GM19023 (cell line): ENCODE data around the gene NFS1.

Experiments
- ATAC-seq: cut with Tn5 transposase; IDR thresholded peaks from one replicate; pipeline ENCODE4 v1.9.1; 2021; ENCODE audit warnings: mild to moderate bottlenecking, moderate library complexity; ENCODE audit not compliant: unreplicated experiment

NFS1 gene

GRCh38 chr20:35680452-35681183 is 18.5 kb downstream of the NFS1 start:
- no peak for ATAC-seq

- no peak for ATAC-seq
Observed at GRCh38 chr20:35674921-35675320, 24.2 kb downstream of the NFS1 start.

- no peak for ATAC-seq
Observed at GRCh38 chr20:35673884-35674283, 25.3 kb downstream of the NFS1 start.

- no peak for ATAC-seq
Observed at GRCh38 chr20:35669681-35670080, 29.5 kb downstream of the NFS1 start.

GRCh38 chr20:35669221-35669620 is 29.9 kb downstream of the NFS1 start:
- ATAC-seq, result no peak

- ATAC-seq, result no peak
Observed at GRCh38 chr20:35665949-35666288, 33.2 kb downstream of the NFS1 start.

- ATAC-seq, result peak; percentile 81
Observed at GRCh38 chr20:35664466-35665206, 34.5 kb downstream of the NFS1 start, which contains the start of the genes CPNE1 and RBM12. Gene CPNE1 (minus strand): TSS chr20:35664900. CDS start chr20:35632923, 31,977 bp downstream. Gene RBM12 (minus strand): TSS chr20:35664900. CDS start chr20:35655322, 9,578 bp downstream.

GRCh38 chr20:35663516-35664465 is 35.4 kb downstream of the NFS1 start:
- ATAC-seq, result peak; percentile 20

- ATAC-seq, result no peak
Observed at GRCh38 chr20:35662551-35662950, 36.6 kb downstream of the NFS1 start.

GRCh38 chr20:35661908-35662307 is 37.2 kb downstream of the NFS1 start:
- ATAC-seq, result no peak

- ATAC-seq, result no peak
Observed at GRCh38 chr20:35661053-35661452, 38.1 kb downstream of the NFS1 start.

GRCh38 chr20:35660122-35660937 is 38.8 kb downstream of the NFS1 start:
- no peak for ATAC-seq

- ATAC-seq, result no peak
Observed at GRCh38 chr20:35657271-35657670, 41.9 kb downstream of the NFS1 start.

GRCh38 chr20:35654415-35654814 is 44.7 kb downstream of the NFS1 start:
- no peak for ATAC-seq

GRCh38 chr20:35653893-35654292 is 45.3 kb downstream of the NFS1 start:
- ATAC-seq, result no peak

GRCh38 chr20:35653430-35653734 is 45.8 kb downstream of the NFS1 start:
- no peak for ATAC-seq

- ATAC-seq, result no peak
Observed at GRCh38 chr20:35652641-35653429, 46.3 kb downstream of the NFS1 start.

- ATAC-seq, result no peak
Observed at GRCh38 chr20:35651958-35652357, 47.2 kb downstream of the NFS1 start.

- no peak for ATAC-seq
Observed at GRCh38 chr20:35650632-35651031, 48.5 kb downstream of the NFS1 start.

- no peak for ATAC-seq
Observed at GRCh38 chr20:35648836-35649235, 50.3 kb downstream of the NFS1 start.
